HL-60/S4 treated with retinoic acid at 250 ng/mL for 4 days and 3 days (cell line): ENCODE data around the gene LRRC32.
"Not testable (repeated sequence)": the region's sequence is repeated elsewhere in the genome, so short reads cannot be mapped to it uniquely, and the experiment has no call there.

Source experiments
- in situ Hi-C: fragments of 300-500 bp; cut with MboI; formaldehyde crosslinking; loops from 2 replicates; pipeline ENCODE4 v1.7.0; 2022; ENCODE audit warnings: low sequenced_read_pairs

Gene LRRC32

DNA sequence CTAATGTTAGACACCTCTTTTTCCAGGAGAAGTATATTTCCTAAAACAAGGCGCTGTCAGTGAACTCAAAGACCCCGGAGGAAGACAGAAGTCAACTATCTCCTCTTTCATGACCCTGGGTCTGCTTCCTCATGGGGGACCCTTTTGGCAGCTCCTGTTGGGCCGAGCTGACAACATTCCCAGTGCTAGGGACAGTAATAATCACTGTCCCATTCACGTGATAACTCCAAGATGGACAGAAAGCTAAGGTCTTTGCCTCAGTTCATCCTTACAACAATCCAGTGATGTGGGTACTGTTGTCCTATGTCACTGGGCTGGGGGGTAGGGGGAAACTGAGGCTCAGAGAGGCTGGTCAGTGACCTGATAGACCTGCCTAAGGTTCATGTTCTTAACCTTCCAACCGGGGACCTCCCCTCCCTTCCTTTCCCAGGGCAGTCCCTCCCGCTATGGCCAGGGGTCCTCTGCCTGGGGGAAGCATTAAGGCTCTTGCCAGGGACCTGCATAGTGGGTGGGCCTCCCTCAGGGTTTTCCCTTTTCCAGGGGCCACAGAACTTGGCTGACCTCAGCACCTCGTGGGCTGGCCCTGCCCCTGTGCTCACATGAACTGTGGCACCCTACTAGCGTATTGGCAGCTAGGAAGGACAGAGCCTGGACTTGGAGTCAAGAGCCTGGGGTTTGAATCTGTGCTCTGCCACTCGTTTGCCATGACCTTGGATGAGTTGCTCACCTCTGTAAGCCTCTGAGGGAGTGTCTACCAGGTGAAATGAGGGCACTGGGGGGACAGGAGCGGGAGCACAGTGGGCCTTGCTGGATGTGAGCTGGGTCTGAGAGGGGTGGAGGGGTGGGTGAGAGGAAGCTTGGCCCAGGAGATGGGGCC, 53.6 kb downstream of the LRRC32 start:
- in situ Hi-C loops, result no loop called here

DNA sequence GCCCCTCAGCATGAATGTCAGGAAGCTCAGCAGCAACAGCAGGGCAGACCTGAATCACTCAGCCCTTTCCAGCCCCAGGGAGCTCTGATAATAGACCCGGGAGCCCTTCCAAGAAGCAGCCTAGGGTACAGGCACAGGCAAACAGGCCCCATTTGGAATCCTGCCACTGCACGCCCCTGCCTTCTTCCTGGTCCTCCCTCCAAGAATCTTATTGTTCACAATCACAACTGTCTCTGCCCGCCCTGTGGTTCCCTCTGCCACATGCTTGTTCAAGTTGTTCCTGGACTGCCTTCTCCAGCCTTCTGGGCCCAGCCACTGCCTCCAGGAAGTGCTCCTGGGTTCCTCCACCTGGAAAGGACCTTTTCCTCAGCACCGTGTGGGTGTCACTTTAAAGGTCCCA, 54.6 kb downstream of the LRRC32 start:
- in situ Hi-C loops, result no loop called here

DNA sequence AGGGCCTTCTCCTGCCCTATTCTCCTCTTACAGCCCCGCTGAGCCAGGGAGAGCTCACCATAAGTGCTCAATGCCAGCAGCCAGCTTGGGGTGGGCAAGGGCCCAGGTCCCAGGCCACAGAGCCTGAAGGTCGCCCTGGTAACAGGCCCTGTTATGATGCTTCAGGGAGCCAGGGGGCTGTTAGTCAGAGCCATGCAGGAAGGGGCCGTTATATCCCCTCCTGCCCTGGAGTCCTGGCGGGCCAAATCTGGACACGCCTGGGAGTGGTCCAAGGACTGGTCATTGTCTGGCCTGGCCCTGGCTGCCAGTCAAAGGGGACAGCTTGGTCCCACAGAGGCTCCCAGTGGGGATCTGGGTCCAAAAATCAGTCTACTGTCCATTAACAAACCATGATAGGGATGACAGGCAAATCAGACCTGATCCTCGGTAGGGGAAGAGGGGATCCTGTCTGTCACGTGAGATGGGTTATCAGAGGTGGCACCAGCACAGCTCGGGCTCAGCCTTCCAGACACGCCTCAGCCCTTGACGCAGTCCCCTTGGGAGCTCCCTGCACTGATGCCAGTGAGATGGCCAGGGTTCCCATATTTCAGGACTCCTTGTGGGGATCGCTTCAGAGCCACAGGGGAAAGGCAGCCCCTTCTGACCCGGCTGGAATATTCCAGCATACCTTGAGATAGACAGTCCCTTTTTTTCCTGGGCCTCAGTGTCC, 55.9 kb downstream of the LRRC32 start:
- in situ Hi-C loops, result no loop called here

DNA sequence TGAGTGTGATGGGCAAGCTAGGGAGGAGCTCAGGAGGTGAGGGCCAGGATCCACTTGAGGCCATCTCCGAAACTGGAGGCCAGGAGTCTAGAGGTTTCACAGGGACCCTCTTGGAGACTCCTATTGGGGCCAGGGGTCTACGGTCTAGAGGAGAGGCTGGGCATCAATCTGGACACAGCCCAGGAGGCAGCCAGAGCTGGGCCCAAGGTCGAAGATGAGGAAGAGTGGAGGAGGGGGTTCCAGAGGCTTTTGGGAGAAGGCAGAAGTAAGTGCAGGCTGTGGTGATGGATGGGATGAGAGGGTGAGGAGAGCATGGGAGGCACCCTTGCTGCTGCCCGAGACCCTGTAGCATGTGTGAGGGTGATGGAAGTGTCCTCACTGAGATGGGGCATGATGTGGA, 56.6 kb downstream of the LRRC32 start:
- in situ Hi-C loops, result no loop called here

- in situ Hi-C loops, result no loop called here
These were observed 58.3 kb downstream of the LRRC32 start for GRCh38 chr11:76612226-76612625.

DNA sequence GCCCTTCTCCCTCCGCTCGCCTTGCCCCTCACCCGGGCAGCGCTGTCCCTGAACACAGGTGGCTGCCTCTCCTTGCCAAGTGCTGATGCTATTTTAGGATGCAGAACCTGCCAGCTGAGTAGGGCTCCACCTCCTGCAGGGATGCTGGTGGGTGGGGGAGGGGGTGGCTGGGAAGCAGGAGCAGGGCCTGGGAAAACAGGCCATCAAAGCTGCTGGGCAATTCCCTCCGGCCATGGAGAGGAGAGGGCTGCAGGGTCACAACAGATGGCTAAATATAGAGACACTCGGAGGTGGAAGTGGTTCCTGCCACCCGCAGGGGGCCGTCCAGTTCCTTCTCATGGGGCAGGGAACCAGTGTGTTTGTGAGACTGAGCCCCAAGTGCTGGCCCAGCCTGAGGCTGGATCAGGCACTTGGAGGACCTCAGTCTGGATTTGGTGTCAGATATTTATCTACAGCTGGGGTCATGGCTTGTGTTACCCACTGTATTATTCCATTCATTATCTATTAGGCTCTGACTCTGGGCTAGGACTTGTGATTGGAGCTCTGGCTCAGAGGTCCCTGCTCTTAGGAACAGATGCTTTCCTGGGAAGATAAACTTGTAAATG, 59.6 kb downstream of the LRRC32 start:
- in situ Hi-C loops, result no loop called here

GRCh38 chr11:76610371-76610770, 60.2 kb downstream of the LRRC32 start:
- in situ Hi-C loops, result no loop called here

DNA sequence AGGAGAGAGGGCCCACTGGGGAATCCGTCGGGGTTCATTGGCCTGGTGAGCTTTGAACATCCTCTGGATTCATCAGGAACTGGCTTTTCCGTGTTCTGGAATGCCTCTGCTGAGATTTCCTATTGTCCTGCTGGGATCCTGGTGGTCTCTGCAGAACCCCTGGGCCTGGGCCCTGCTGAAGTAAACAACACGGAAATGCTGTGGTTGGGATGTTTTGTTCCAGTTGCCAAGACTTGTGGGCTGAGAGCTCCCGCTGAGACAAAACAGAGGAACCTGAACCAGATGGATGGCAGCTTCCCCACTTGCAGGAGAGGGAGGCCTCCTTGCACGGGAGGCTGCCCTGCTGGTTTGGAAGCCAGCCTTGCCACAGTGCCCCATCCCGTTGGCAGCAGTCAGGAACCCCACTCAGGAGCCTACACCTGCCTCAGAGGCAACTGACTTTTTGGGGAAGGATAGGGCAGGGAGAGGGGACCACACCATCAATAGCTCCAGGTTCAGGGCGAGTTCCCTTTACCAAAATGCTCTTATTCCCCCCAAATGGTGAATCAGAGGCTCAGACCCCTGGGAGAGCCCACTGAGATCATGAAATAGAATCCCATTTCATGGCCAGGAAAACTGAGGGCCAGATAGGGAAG, 60.7 kb downstream of the LRRC32 start:
- in situ Hi-C loops, result no loop called here

DNA sequence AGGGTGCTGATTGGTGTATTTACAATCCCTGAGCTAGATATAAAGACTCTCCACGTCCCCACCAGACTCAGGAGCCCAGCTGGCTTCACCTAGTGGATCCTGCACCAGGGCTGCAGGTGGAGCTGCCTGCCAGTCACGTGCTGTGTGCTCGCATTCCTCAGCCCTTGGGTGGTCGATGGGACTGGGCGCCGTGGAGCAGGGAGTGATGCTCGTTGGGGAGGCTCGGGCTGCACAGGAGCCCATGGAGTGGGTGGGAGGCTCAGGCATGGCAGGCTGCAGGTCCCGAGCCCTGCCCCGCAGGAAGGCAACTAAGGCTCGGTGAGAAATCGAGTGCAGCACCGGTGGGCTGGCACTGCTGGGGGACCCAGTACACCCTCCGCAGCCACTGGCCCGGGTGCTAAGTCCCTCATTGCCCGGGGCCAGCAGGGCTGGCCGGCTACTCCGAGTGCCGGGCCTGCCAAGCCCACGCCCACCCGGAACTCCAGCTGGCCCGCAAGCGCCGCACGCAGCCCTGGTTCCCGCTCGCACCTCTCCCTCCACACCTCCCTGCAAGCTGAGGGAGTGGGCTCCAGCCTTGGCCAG, 61.6 kb downstream of the LRRC32 start:
- in situ Hi-C loops, result not testable (repeated sequence)

DNA sequence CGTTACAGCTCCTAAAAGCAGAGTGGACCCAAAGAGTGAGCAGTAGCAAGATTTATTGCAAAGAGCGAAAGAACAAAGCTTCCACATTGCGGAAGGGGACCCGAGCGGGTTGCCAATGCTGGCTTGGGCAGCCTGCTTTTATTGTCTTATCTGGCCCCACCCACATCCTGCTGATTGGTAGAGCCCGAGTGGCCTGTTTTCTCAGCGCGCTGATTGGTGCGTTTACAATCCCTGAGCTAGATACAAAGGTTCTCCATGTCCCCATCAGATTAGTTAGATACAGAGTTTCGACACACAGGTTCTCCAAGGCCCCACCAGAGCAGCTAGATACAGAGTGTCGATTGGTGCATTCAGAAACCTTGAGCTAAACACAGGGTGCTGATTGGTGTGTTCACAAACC, 62.3 kb downstream of the LRRC32 start:
- in situ Hi-C loops, result not testable (repeated sequence)
